Middle frontal gyrus (tissue), 1 donor: Measurements from ENCODE around the gene NDUFS8.
A peak's percentile ranks its signal among the peaks of the same experiment; 100 is the strongest.

ENCODE experiments used
- DNase-seq: peaks from one replicate; pipeline ENCODE4 v3.0.0-alpha.2; 2015; ENCODE audit warnings: low spot score; ENCODE audit errors: extremely low spot score

The NDUFS8 gene

GRCh38 chr11:68002938-68003845, 27.3 kb upstream of the NDUFS8 start:
- no peak for DNase-seq

- no peak for DNase-seq
These were observed 26.5 kb upstream of the NDUFS8 start, which contains the start of gene UNC93B1 for GRCh38 chr11:68003846-68004550. UNC93B1 (minus strand) TSS chr11:68004097; CDS start chr11:68004043, 54 bp downstream.

- DNase-seq: no peak
These were observed 25.7 kb upstream of the NDUFS8 start for GRCh38 chr11:68004551-68005335.

DNA sequence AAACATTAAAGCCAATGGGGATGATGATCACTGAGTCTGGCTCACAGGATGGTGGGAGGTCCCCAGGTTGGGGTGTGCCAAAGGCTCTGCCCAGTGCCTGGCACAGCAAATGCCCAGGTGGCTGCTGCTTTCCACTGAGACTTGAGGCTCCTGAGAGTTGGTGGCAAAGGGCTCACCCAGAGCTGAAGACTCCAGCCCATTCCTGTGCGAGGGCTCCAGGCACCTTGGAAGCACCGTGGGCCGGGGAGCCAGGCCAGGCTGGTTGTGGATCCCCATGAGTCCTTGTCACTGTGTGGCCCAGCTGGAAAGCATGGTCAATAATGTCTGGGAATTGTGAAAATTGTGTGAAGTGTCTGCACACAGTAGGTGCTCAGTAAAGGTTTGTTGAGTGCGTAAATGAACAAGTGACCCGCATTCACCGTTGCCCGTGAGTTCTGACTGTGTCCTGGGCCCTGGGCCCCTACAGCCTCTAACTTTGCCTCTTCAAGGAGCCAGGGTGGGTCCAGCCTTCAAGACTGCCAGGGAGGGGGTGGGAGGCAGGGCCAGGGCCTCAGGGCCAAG, 23.8 kb upstream of the NDUFS8 start:
- no peak for DNase-seq

DNA sequence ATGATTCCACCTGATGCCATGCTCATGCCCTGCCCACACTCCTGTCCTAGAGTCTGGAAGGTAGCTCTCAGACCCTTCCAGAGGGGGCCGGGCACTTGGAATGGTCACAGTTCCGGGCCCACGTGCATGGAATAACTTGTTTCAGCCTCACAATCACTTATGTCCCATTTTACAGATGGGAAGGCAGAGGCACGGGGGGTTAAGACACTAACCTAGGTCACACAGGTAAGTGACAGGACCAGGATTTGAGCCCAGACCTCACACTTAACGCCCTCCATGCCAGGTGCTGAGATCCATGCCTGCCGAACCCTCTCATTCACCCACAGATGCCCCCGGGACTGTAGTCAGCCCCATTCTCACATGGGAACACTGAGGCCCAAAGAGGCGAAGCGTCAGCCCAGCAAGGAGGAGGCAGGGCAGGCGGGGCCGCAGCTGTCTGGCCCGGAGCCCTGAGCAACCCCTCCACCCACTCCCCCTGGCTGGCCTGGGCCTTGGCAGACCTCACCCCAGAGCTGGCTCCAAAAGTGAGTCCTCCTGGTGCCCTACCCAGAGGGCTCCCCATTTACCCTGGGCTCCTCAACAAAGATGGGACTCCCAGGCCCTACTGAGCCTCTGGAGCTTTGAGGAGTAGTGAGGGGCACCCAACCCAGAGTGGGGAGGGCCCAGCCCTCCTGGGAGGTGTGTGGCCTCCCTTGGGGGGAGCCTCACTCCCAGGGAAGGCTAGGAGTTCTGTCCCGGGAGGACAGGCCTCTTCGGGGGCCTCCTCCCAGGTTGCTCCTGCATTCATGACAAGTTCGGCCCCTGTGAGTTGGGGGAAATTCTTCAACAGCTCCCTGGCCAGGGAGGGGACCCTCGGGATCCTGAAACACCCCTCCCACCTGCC, 22.7 kb upstream of the NDUFS8 start:
- DNase-seq: no peak

- DNase-seq: no peak
These were observed 21.8 kb upstream of the NDUFS8 start for GRCh38 chr11:68008381-68009337.

GRCh38 chr11:68009391-68010089, 20.9 kb upstream of the NDUFS8 start:
- no peak for DNase-seq

DNA sequence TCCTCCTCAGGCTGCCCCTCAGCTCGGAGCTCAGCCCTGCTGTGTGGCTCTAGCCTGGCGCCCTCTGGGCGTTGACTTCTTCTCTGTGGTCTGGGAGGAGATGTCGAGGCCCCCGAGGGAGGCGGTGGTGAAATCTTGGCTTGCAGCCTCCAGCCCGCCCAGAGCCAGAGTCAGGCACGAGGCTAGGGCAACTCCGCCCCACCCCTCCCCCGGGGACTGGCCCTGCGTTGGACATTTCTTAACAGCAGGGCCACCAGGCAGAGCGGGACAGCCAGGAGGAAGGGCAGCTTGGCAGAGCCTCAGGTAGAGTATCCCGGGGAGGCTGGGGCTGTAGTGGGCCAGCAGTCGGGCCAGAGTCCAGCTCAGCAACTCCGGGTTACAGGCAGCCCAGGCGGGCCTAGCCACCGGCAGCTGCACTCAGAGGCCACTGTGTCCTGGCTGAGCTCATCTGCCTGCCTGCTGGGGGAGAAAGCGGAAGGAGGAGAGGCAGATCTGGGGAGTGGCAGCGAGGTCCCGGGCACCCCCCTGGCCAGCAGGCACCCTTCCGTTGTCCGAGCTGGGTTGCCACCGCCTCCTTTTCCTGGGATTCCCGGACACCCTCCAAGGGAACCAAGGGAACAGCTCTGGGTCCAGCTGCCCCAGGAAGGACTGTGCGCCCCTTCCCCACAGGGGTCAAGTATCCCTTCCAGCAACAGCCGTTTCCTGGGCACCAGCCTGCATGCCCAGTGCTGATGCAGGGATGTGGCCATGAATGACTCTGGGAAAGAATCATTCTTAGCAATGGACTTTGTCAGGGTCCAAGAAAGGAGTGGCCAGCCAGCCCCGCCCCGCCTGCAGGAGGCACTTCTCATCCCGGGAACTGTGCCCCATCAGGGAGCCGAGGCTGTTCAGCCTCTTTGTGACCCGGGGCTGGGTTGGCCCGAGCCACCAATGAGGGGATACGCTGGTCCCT, 20.1 kb upstream of the NDUFS8 start, which contains the start of gene ALDH3B1:
TSS of gene ALDH3B1 (plus strand) at position 238 of the 952 bp plus-strand sequence. CDS start 4,971 bp downstream, outside the sequence.
- DNase-seq: peak; percentile 9

DNA sequence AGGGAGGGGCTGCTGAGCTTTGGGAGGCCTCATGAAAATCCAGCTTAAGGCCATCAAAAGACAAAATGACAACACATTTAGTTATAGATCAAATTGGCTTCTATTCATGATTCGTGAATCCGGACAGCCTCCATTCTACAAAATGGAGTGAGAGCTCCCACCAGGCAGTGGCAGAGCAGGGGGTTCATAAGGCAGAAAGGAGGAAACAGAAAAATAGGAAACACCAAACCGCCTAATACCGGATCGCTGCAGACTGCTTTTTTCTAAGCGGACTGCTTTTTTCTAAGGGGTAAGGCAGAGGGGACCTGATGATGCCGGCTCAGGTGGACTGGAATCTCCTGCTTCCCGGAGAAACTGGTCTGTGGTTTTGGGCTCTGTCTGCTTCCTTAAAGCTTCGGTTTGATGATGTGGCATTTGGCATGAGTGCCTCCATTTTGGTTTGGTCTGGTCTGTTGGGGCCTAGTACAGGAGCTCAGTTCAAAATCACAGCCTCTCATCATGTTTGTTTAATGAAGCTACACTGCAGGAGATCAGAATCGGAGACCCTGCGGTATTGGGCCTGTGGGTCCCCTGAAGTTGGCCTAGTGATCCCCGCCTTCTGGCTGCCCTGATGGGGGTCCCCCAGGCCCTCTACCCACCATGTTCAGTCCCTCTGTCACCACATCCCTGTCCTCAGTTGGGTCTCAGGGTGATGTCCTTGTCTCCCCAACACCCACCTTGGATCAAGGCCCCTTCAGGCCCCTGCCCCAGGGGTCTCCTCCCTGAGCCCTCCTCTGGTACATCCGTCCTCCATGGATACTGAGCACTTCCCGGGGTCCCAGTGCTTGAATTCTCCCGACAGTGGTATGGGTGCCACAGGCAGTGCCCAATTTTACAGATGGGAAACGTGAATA, 19.2 kb upstream of the NDUFS8 start:
- no peak for DNase-seq

- DNase-seq: no peak
These were observed 18.2 kb upstream of the NDUFS8 start for GRCh38 chr11:68012044-68012842.

GRCh38 chr11:68012843-68013610, 17.5 kb upstream of the NDUFS8 start:
- DNase-seq: no peak

- DNase-seq: no peak
These were observed 16.8 kb upstream of the NDUFS8 start for GRCh38 chr11:68013611-68014156.

DNA sequence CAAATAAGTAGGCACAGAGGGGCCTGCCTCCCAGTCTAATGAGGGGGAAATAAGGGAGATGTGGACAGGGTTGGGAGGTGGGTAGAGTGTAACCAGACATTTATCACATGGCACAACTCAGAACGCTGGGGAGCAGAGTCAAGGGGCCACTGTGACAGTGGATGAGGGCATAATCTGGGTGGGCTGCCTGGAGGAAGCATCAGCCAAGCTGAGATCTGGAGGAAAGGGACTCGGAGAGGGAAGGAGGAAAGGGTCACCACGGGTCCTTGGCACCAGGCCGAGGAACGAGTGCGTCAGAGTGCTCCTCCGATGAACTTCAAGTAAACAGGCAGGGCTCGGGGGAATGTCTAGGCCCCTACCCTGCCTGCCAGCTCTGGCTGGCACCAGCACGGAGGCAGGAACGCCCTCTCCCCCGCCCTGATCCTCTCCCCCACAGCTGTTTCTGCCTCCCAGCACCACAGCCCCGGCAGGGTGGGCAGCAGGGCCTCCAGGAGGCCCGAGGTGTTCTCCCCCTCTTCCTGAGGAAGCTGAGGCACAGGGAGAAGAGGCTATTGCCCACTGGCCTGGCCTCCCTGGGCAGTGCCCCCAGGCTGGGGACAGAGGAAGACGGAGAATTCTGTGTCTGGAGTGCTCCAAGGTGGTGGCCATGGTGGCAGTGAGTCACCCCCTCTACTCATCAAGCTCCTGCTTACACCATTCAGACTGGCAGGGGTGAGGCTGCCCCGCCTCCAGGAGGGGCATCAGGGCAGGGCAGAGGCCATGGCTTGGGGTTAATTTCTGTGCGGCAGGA, 16.1 kb upstream of the NDUFS8 start:
- no peak for DNase-seq
